Measurements from ENCODE around the gene ALDOA.

- TF ChIP-seq GATA2 (IDR thresholded peaks at IDR 0.05; ENCODE audit: low read depth, low read length) (no peak), GATA3 (IDR thresholded peaks at IDR 0.05; ENCODE audit: low read depth, low read length) (no peak)
These were observed 4.6 kb upstream of the ALDOA start for GRCh38 chr16:30060836-30061554.
